GM18858 (cell line): ENCODE measurements around the gene ATXN1.
A peak's percentile ranks its signal among the peaks of the same experiment; 100 is the strongest.
"Not testable (repeated sequence)": the region's sequence is repeated elsewhere in the genome, so short reads cannot be mapped to it uniquely, and the experiment has no call there.

Source experiments
- ATAC-seq: cut with Tn5 transposase; IDR thresholded peaks from one replicate; pipeline ENCODE4 v1.9.1; 2021; ENCODE audit not compliant: unreplicated experiment

The ATXN1 gene

DNA sequence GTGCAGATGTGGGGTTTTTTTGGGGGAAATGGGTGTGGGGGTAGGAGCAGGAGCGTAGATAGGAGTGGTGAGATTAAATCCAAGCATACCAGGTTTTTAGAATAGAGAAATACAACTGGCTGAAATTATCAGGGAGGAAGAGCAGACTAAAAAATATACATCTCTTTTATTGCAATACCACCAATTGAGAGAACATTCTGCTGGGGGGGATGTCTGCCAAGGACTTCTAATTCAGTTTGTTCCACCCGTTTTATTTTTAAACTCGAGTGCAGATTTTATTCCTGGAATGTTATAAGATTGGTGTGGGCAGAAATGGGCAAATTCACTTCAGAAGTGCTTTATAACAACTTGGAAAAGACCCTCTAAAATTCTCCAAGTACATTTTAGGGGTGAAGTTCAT, 330.2 kb downstream of the ATXN1 start:
- ATAC-seq: no peak

GRCh38 chr6:16430391-16431089, 330.7 kb downstream of the ATXN1 start:
- ATAC-seq: no peak

DNA sequence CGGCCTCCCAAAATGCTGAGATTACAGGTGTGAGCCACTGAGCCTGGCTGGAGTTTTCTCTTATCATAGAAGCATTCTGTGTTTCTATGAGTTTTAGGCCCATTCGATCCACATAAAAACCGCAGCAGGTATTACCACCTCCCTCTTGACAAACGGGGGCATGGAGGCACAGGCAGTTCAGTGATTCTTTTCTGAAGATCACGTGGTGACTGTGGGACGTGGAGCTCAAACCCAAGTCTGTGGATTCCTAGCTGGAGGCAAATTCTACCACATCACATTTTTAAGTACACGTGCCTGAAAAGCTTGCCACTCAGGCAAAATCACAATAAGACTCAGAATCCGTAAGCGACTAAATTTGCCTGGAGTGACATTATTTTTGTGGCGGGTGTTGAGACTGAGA, 331.6 kb downstream of the ATXN1 start:
- no peak for ATAC-seq

GRCh38 chr6:16427124-16427523, 334.1 kb downstream of the ATXN1 start:
- ATAC-seq: no peak

DNA sequence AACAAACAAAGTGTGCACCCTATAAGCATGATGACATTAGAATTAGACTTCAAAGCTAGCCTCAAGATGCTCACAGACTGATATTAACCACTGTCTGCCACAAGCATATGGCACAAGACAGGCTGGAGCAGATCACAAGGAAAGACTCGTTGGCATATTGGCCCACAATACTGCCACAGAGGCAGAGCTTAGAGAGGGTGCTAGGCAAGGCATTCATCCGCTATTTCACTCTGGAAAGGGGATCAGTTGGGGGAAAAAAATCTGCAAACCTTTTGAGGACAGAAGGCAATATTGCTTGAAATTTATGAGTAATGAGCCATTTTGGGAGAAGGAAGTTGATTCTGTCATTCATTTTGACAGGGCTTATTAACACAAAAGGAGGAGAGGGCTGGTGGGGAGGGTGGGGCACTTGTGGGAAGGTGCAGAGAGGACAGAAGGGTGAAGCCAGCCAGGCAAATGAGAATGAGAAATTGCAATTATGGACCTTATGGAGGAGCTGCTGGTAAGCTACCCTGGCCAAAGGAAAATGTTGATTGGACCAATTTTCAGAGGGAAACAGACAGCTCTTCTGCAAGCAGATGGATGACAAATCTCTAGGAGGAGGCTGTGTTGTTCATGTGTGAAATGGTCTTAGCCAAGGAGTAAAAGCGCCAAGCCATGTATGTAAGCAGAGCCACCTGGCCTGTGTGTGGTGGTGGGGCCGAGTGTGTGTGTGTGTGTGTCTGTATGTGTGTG, 335.2 kb downstream of the ATXN1 start:
- ATAC-seq: no peak

DNA sequence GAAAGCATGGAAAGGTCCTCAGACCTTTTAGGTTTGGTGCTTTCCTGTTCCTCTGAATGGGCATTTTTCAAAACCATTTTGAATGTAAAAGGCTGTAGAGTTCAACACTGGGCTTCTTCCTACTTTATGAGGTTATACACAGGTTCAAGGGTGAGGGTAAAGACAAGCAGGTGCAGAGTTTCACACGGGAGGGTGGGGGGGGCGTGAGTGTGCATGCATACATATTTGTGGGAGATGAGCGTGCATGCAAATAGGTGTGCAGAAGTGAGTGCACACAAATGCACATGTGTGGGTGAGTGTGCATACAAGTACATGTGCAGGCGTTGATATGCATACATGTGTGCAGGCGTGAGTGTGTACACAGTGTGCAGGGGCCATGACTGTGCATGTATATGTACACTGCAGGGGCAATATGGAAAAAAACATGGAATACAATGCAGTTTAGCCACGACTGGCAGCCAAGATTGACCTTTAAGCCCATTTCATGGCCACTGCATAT, 339.7 kb downstream of the ATXN1 start:
- peak; percentile 3 for ATAC-seq

GRCh38 chr6:16420715-16421461, 340.4 kb downstream of the ATXN1 start:
- peak; percentile 53 for ATAC-seq

- peak; percentile 8 for ATAC-seq
Measured at GRCh38 chr6:16420337-16420714, 340.9 kb downstream of the ATXN1 start.

- ATAC-seq: peak; percentile 54
Measured at GRCh38 chr6:16419636-16420336, 341.5 kb downstream of the ATXN1 start.

- ATAC-seq: no peak
Measured at GRCh38 chr6:16418151-16418550, 343.1 kb downstream of the ATXN1 start.

- no peak for ATAC-seq
Measured at GRCh38 chr6:16415677-16416076, 345.6 kb downstream of the ATXN1 start.

GRCh38 chr6:16414205-16414604, 347.1 kb downstream of the ATXN1 start:
- ATAC-seq: peak; percentile 50

DNA sequence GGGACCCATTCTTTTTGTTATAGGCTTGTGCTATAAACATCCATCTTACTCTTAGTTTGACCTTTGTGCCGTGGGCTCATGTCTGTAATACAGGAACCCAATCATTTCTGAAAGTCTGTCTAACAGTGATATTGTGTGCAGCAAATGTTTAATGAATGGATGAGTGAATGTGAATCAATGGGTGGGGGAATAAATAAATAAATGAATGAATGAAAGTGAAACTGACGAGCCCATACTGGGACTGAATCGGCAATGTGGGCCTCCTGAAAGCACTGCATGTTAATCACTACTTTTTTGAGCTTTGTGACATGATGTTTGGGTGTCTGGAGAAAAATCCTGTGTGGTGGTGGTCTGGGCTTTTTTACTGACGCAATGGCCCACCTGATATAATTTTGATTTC, 347.9 kb downstream of the ATXN1 start:
- no peak for ATAC-seq

GRCh38 chr6:16412982-16413381, 348.3 kb downstream of the ATXN1 start:
- ATAC-seq: no peak

DNA sequence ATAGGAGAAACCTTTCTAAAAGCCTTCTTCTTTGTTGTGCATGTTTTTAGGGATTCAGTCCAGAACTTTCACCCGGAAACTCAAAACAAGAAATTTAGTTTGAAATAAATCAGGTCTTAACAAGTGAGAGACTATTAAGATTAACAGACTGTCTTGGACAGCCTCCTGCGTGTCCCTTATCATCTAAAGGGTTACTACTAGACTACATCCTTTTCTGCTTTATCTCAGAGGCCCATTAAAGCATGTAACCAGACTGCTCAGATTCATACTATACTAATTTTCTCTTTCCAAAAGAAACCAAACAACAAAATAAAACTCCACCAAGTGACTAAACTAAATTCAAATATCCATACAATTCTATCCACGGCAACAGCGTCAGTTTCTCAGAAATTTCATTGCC, 349.1 kb downstream of the ATXN1 start:
- ATAC-seq: no peak

GRCh38 chr6:16409531-16410441, 351.5 kb downstream of the ATXN1 start:
- ATAC-seq: no peak

GRCh38 chr6:16408766-16409165, 352.5 kb downstream of the ATXN1 start:
- no peak for ATAC-seq

DNA sequence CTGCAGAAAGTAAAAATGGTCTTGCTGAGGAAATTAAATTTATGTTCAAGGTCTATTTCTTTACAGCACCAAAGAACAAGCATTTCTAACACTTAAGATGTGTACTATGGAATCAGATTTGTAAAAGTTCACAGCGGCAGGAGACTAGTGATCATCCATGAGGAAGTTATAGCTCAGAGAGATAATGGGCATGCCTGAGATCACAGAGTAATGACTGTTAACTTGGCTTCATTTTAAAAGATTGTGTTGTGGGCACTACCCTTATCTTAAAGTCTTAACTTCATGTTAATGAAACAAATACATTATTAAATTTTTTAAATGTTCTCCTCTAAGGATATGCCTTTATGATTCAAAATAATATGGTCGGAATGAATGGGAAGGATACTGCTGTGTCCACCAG, 354.3 kb downstream of the ATXN1 start:
- no peak for ATAC-seq

GRCh38 chr6:16406538-16406937, 354.7 kb downstream of the ATXN1 start:
- not testable (repeated sequence) for ATAC-seq

DNA sequence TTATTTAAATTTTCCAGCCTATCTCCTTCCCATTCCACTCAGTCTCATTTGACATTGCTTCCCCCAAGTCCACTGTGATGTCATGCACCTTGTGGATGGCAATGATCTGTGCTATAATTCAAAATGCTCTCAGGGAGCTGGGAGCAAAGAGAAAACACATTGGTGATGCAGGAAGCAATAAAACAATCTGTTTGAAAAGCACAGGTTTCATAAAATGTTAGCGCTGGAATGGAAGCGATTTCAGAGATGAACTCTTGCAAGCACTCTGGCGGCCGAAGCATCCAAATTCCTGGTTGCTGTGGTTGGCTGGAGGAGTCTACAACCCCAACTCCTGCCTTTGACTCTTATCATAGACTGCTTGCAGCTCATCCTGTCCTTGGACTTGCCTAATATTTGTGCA, 355.9 kb downstream of the ATXN1 start:
- ATAC-seq: no peak
